H1 (cell line): Measurements from ENCODE around the gene IL17RE. TPM values are rescaled to one million over a fixed set of nuclear protein-coding genes. Genes with fewer than 3 reads are reported as not detected.

Experiments used
- ATF2 ChIP-seq: IDR thresholded peaks from 2 replicates; pipeline ENCODE4 v1.6.1; 2012; ENCODE audit warnings: low read length, inconsistent platforms
- CHD7 ChIP-seq: fragments of 300-600 bp; sonication (generic); IDR thresholded peaks from 2 replicates; pipeline ENCODE4 v1.7.1; 2012; ENCODE audit warnings: low read length, moderate library complexity, mild to moderate bottlenecking, inconsistent platforms; ENCODE audit not compliant: insufficient replicate concordance
- HDAC6 ChIP-seq: IDR thresholded peaks from one replicate; pipeline ENCODE4 v1.7.1; 2012; ENCODE audit warnings: low read depth, mild to moderate bottlenecking, inconsistent platforms, low read length, moderate library complexity
- KDM5A ChIP-seq: fragments of 200-600 bp; IDR thresholded peaks from 2 replicates; pipeline ENCODE4 v1.7.1; 2012; ENCODE audit warnings: mild to moderate bottlenecking, low read length, inconsistent platforms, mixed read lengths
- PHF8 ChIP-seq: fragments of 200-600 bp; sonication (generic); conservative IDR thresholded peaks from 2 replicates; pipeline ENCODE4 v1.7.1; 2012; ENCODE audit warnings: low read depth, mild to moderate bottlenecking, inconsistent platforms, low read length, moderate library complexity
- SP1 ChIP-seq: IDR thresholded peaks from 2 replicates; pipeline ENCODE4 v1.6.1; 2011; ENCODE audit warnings: low read depth, low read length
- TEAD4 ChIP-seq: IDR thresholded peaks from 2 replicates; pipeline ENCODE4 v1.6.1; 2012; ENCODE audit warnings: low read depth, low read length, inconsistent platforms, mixed read lengths
- ZNF274 ChIP-seq: IDR thresholded peaks from 2 replicates; pipeline ENCODE4 v1.7.0; 2012; ENCODE audit warnings: low read length, borderline replicate concordance; ENCODE audit errors: extremely low read depth
- polyA plus RNA-seq, 7 experiments: library from polyadenylated mRNA; depleted of rRNA in 3 of 7; stranded (reverse) in 5 of 7; unstranded in 2 of 7; fragments of >200 nt in 5 of 7; fragments of 200-250 nt in 2 of 7; gene quantifications; 1 replicate in 5 of 7; 2 replicates in 1 of 7; 4 replicates in 1 of 7; pipeline versions ENCODE4 v1.2.1 to v1.2.3, GENCODE V29; 2011 to 2013; ENCODE audit warnings: missing spikeins in 2 of 7, mixed read lengths in 2 of 7
- total RNA-seq: library from RNA; stranded (reverse); fragmentation: NEBNext Ultra II Directional; extraction: Animal tissue kit (Norgen Biotek cat#: 25700); gene quantifications from 2 replicates; pipeline ENCODE4 v1.2.1, GENCODE V29; 2021

Gene IL17RE
- total and polyA plus RNA-seq, 2 of the 8 experiments (the other 6 are each of a cell fraction or from before 2014, with no cell fraction given), result 3.4 to 4.9 TPM

GRCh38 chr3:9944271-9944670 is 41.6 kb downstream of the IL17RE start (continued):
- no peak for TF ChIP-seq CHD7
- TF ChIP-seq TEAD4, result no peak
- no peak for TF ChIP-seq ATF2
- no peak for TF ChIP-seq HDAC6
- no peak for TF ChIP-seq ZNF274
- no peak for TF ChIP-seq SP1
- no peak for TF ChIP-seq KDM5A
- TF ChIP-seq PHF8, result no peak
